ENCODE data around the gene GPD1.
A peak's percentile ranks its signal among the peaks of the same experiment; 100 is the strongest.

GPD1 gene

GRCh38 chr12:50103767-50104321, at the start of gene GPD1:
Gene GPD1, plus strand, starts transcription at chr12:50104008. Its CDS starts 43 bp downstream, at chr12:50104051.
- FAIRE-seq, result no peak

GRCh38 chr12:50055831-50056638, 47.8 kb upstream of the GPD1 start:
- no peak for FAIRE-seq

GRCh38 chr12:50056639-50056976, 47.2 kb upstream of the GPD1 start:
- FAIRE-seq, result no peak

GRCh38 chr12:50057000-50057841, 46.6 kb upstream of the GPD1 start, which contains the start of gene ASIC1:
Gene ASIC1, plus strand, starts transcription at chr12:50057596. Its CDS starts 1,171 bp downstream, at chr12:50058767.
- FAIRE-seq, result no peak

GRCh38 chr12:50057896-50058670, 45.7 kb upstream of the GPD1 start:
- FAIRE-seq, result no peak

GRCh38 chr12:50058743-50059312, 45.0 kb upstream of the GPD1 start:
- FAIRE-seq, result no peak

- no peak for FAIRE-seq
Observed at GRCh38 chr12:50059440-50060119, 44.2 kb upstream of the GPD1 start.

GRCh38 chr12:50060120-50060468, 43.7 kb upstream of the GPD1 start:
- FAIRE-seq, result no peak

GRCh38 chr12:50061171-50061570, 42.6 kb upstream of the GPD1 start:
- no peak for FAIRE-seq

GRCh38 chr12:50061946-50062686, 41.7 kb upstream of the GPD1 start:
- no peak for FAIRE-seq

- no peak for FAIRE-seq
Observed at GRCh38 chr12:50062728-50063460, 40.9 kb upstream of the GPD1 start.

GRCh38 chr12:50065726-50066310, 38.0 kb upstream of the GPD1 start:
- FAIRE-seq, result no peak

- no peak for FAIRE-seq
Observed at GRCh38 chr12:50066402-50066801, 37.4 kb upstream of the GPD1 start.

- FAIRE-seq, result no peak
Observed at GRCh38 chr12:50069069-50069468, 34.7 kb upstream of the GPD1 start.

- no peak for FAIRE-seq
Observed at GRCh38 chr12:50069539-50069938, 34.3 kb upstream of the GPD1 start.

GRCh38 chr12:50070314-50071060, 33.3 kb upstream of the GPD1 start:
- peak; percentile 24 for FAIRE-seq

- no peak for FAIRE-seq
Observed at GRCh38 chr12:50072198-50072907, 31.5 kb upstream of the GPD1 start.

- no peak for FAIRE-seq
Observed at GRCh38 chr12:50073206-50073605, 30.6 kb upstream of the GPD1 start.

GRCh38 chr12:50073712-50074111, 30.1 kb upstream of the GPD1 start:
- FAIRE-seq, result no peak

All from islet of Langerhans (tissue), 1 donor.